Measurements from ENCODE around the gene PPIF. TPM values are rescaled to one million over a fixed set of nuclear protein-coding genes. Genes with fewer than 3 reads are reported as not detected.

PPIF gene
- total and polyA plus RNA-seq, 8 donors = 29.7 to 75.6 (median 31.0) TPM

DNA sequence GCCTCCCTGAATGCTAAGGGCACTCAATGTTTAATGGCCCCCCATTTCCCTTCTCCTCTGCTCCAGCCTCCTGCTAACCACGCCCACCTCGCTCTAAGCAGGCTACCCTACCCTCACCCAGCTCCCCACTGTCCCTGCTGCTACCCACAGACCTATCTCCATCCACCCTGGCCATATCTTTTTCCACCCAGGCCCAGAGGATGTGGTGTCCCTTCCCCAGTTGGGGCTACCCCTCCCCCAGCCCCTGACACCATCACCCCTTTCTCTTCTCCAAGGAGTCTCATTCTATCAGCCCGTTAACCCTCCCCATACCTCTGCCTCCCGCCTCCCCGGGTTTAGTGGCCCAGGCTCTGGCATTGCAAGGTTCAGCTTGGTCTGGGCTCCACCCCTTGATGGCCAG, 28.9 kb upstream of the PPIF start:
- ATAC-seq (no peak), DNase-seq (peak in 1 of 4 donors; percentile 26)
- H3K36me3 ChIP-seq = peaks cover 0 to 27% of the 10 kb centered on the region in 2 donors
- intact Hi-C loops (cut with DNase I) = no loop called here
- TF ChIP-seq CTCF (IDR thresholded peaks at IDR 0.05) = no peak
- H3K9me3 ChIP-seq = no peaks in the 10 kb centered on the region
- peaks cover 5 to 67% of the 10 kb centered on the region in 2 donors for H3K4me1 ChIP-seq
- H3K27me3 ChIP-seq = no peaks in the 10 kb centered on the region
- H3K4me3 ChIP-seq = no peak overlapping the region
- peak overlapping the region in 1 of 2 donors; percentile 64 for H3K27ac ChIP-seq

DNA sequence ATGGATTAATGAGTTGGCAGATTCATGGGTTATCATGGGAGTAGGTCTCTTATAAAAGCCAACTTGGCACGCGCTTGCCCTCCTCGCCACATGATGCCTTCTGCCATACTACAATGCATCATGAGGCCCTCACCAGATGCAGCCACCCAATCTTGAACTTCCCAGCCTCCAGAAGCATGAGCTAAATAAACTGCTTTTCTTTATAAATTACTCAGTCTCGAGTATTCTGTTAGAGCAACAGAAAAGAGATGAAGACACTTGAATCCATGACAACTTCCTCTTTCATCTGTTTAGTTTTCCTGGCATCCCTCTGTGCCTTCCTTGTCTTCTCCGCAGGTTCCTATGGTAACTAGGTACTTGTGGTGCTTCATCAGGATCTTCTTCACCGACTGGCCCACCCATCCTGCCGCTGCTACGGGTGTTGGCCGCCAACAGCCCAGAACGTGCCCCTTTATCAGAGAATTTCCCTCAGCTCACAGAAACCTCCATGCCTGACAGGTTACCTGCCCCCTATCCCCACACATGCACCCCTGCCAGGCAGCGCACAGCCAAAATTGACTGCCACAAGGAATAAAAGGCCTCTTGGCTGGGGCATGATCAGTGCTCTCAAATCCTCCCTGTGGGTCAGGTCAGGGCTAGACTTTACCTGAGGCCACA, 28.0 kb upstream of the PPIF start:
- Histone ChIP-seq H3K36me3 (peaks cover 0 to 18% of the 10 kb centered on the region in 2 donors), H3K4me3 (no peak overlapping the region), H3K4me1 (peaks cover 5 to 72% of the 10 kb centered on the region in 2 donors), H3K27me3 (no peaks in the 10 kb centered on the region), H3K27ac (peak overlapping the region in 1 of 2 donors; percentile 18), H3K9me3 (no peaks in the 10 kb centered on the region)
- intact Hi-C loops (cut with DNase I) = no loop called here
- no peak for ATAC-seq
- DNase-seq = peak in 1 of 4 donors; percentile 26
- no peak for TF ChIP-seq CTCF (IDR thresholded peaks at IDR 0.05)

GRCh38 chr10:79320316-79320715, 27.0 kb upstream of the PPIF start:
- Histone ChIP-seq H3K4me3 (no peak overlapping the region), H3K36me3 (peaks cover 0 to 7% of the 10 kb centered on the region in 2 donors), H3K27ac (peak overlapping the region in 1 of 2 donors; percentile 63), H3K4me1 (peaks cover 5 to 72% of the 10 kb centered on the region in 2 donors), H3K9me3 (no peaks in the 10 kb centered on the region), H3K27me3 (no peaks in the 10 kb centered on the region)
- intact Hi-C loops (cut with DNase I) = no loop called here
- DNase-seq (no peak), ATAC-seq (no peak)
- TF ChIP-seq CTCF (IDR thresholded peaks at IDR 0.05) = no peak

DNA sequence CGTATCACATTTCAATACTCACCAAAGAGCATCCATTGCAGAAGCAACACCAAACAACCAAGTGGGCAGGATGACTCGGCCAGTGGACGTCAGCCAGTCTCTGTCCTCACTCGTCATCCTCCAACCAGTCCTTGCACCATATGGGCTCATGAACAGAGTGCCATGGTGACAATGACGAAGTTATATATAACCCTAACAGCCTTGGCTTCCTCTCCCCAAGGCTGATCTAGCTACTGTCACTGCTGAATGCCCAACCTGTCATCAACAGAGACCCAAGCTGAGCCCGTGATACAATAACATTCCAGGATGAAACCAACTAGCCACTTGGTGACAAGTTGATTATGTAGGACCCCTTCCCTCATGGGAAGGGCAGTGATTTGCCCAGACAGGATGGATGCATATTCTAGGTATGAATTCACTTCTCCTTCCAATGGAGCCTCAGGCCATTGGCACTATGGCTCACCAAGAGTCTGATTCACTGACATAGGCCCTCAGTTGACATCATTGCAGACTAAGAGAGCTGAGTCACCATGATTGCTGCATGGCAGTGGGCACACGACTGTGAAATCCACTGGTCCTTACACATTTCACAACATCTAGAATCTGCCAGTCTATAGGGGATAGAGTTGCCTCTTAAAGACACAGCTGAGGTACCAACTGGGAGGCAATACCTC, 26.3 kb upstream of the PPIF start:
- Histone ChIP-seq H3K4me1 (peaks cover 5 to 72% of the 10 kb centered on the region in 2 donors), H3K4me3 (no peak overlapping the region), H3K36me3 (peaks cover 0 to under 1% of the 10 kb centered on the region in 2 donors), H3K27me3 (no peaks in the 10 kb centered on the region), H3K9me3 (no peaks in the 10 kb centered on the region), H3K27ac (peak overlapping the region in 1 of 2 donors; percentile 63)
- TF ChIP-seq CTCF (IDR thresholded peaks at IDR 0.05) = no peak
- no peak for DNase-seq
- ATAC-seq = peak; percentile 17
- intact Hi-C loops (cut with DNase I) = no loop called here

- intact Hi-C loops (cut with DNase I) = no loop called here
- Histone ChIP-seq H3K27ac (peak overlapping the region in 1 of 2 donors; percentile 63), H3K36me3 (no peaks in the 10 kb centered on the region), H3K9me3 (no peaks in the 10 kb centered on the region), H3K27me3 (no peaks in the 10 kb centered on the region), H3K4me1 (peaks cover 4 to 72% of the 10 kb centered on the region in 2 donors), H3K4me3 (no peak overlapping the region)
- ATAC-seq (no peak), DNase-seq (no peak)
- no peak for TF ChIP-seq CTCF (IDR thresholded peaks at IDR 0.05)
Observed at GRCh38 chr10:79321494-79321882, 25.8 kb upstream of the PPIF start.
